Fibroblast of skin of abdomen (primary cell): ENCODE results near the gene S1PR1.
"Not testable (repeated sequence)": the region's sequence is repeated elsewhere in the genome, so short reads cannot be mapped to it uniquely, and the experiment has no call there.

Source experiments
- DNase-seq: peaks from one replicate; pipeline ENCODE4 v3.0.0-alpha.2; 2013

The S1PR1 gene

GRCh38 chr1:101220906-101221305 lies 15.9 kb upstream of the S1PR1 start:
- DNase-seq = no peak

- DNase-seq = no peak
These were observed 14.8 kb upstream of the S1PR1 start for GRCh38 chr1:101221945-101222429.

GRCh38 chr1:101227837-101228236 lies 9.0 kb upstream of the S1PR1 start:
- DNase-seq = no peak

GRCh38 chr1:101228424-101229134 lies 8.2 kb upstream of the S1PR1 start:
- DNase-seq = no peak

- DNase-seq = not testable (repeated sequence)
These were observed 4.6 kb upstream of the S1PR1 start for GRCh38 chr1:101232182-101232581.

- DNase-seq = no peak
These were observed 3.3 kb upstream of the S1PR1 start for GRCh38 chr1:101233495-101233894.

- peak; percentile 15 for DNase-seq
These were observed 1.6 kb upstream of the S1PR1 start for GRCh38 chr1:101235216-101235695.

GRCh38 chr1:101235696-101236515 lies 913 bp upstream of the S1PR1 start:
- peak; percentile 36 for DNase-seq

- DNase-seq = peak; percentile 69
These were observed 514 bp downstream of the S1PR1 start for GRCh38 chr1:101237229-101237837.

GRCh38 chr1:101238031-101238628 lies 1.3 kb downstream of the S1PR1 start:
- no peak for DNase-seq

GRCh38 chr1:101238681-101239094 lies 1.9 kb downstream of the S1PR1 start:
- peak; percentile 93 for DNase-seq

GRCh38 chr1:101239095-101240040 lies 2.5 kb downstream of the S1PR1 start:
- no peak for DNase-seq

- no peak for DNase-seq
These were observed 3.2 kb downstream of the S1PR1 start for GRCh38 chr1:101240041-101240430.

GRCh38 chr1:101241485-101242225 lies 4.8 kb downstream of the S1PR1 start:
- peak; percentile 88 for DNase-seq

- DNase-seq = no peak
These were observed 5.7 kb downstream of the S1PR1 start for GRCh38 chr1:101242324-101243050.

GRCh38 chr1:101243751-101244150 lies 6.9 kb downstream of the S1PR1 start:
- no peak for DNase-seq

- DNase-seq = no peak
These were observed 8.0 kb downstream of the S1PR1 start for GRCh38 chr1:101244842-101245241.

GRCh38 chr1:101245246-101245927 lies 8.6 kb downstream of the S1PR1 start:
- no peak for DNase-seq
